ENCODE measurements around the gene TMC5. TPM values are rescaled to one million over a fixed set of nuclear protein-coding genes. Genes with fewer than 3 reads are reported as not detected.

The TMC5 gene
- total and polyA plus RNA-seq, 2 experiments from 2014 or later, result 2.3 to 4.8 TPM

- Histone ChIP-seq H3K27me3 (ENCODE audit: insufficient read depth) (no peaks in the 10 kb centered on the region), H3K27ac (ENCODE audit: low read depth) (no peak overlapping the region), H3K4me2 (no peak overlapping the region), H4K20me1 (replicated peaks; ENCODE audit: insufficient read depth) (no peaks in the 10 kb centered on the region; the same call in 1 of the 2 replicates), H2AFZ (no peak overlapping the region), H3K79me2 (replicated peaks; ENCODE audit: insufficient read depth) (no peaks in the 10 kb centered on the region), H3F3A (replicated peaks; ENCODE audit: low read depth) (no peaks in the 10 kb centered on the region), H3K9me2 (ENCODE audit: insufficient read depth) (no peaks in the 10 kb centered on the region), H3K36me3 (ENCODE audit: insufficient read depth) (peaks cover 30% of the 10 kb centered on the region; the same call in 1 of the 2 replicates), H3K4me1 (ENCODE audit: insufficient read depth) (no peaks in the 10 kb centered on the region), H3K4me3 (no peak overlapping the region)
- H3K27me3 Mint-ChIP-seq (ENCODE audit: insufficient read depth, low read depth, poor library complexity), result no peaks in the 10 kb centered on the region
- ATAC-seq (no peak), DNase-seq (ENCODE audit: low spot score) (no peak)
- TF ChIP-seq ZNF331 (CRISPR knock-in tag; IDR thresholded peaks at IDR 0.05; ENCODE audit: low read depth) (no peak), EZH2phosphoT487 (IDR thresholded peaks at IDR 0.05; ENCODE audit: unreplicated experiment) (no peak), ETS1 (IDR thresholded peaks at IDR 0.05) (no peak), POLR2AphosphoS5 (IDR thresholded peaks at IDR 0.05; ENCODE audit: low read depth) (no peak), ZNF114 (CRISPR knock-in tag; IDR thresholded peaks at IDR 0.05) (no peak), ZNF462 (CRISPR knock-in tag; IDR thresholded peaks at IDR 0.05) (no peak), NANOG (IDR thresholded peaks at IDR 0.05; ENCODE audit: borderline replicate concordance) (no peak), STAT1 (IDR thresholded peaks at IDR 0.05; ENCODE audit: unreplicated experiment) (no peak), REST (IDR thresholded peaks at IDR 0.05; ENCODE audit: unreplicated experiment) (no peak), CREB1 (CRISPR knock-in tag; IDR thresholded peaks at IDR 0.05; ENCODE audit: low read depth) (no peak), CTCF (conservative IDR thresholded peaks at IDR 0.05; ENCODE audit: low read depth in 2 of 2) (no peak), EZH2 (IDR thresholded peaks at IDR 0.05; ENCODE audit: low read depth, unreplicated experiment) (no peak), JUNB (IDR thresholded peaks at IDR 0.05; ENCODE audit: unreplicated experiment) (no peak)
- no peaks in the 10 kb centered on the region for H3K9me3 Mint-ChIP-seq
- H3K36me3 Mint-ChIP-seq (ENCODE audit: low read depth), result peaks cover 54% of the 10 kb centered on the region
- H3K4me1 Mint-ChIP-seq, result no peaks in the 10 kb centered on the region
- H3K4me3 Mint-ChIP-seq, result no peak overlapping the region
- H3K27ac Mint-ChIP-seq, result no peak overlapping the region
Observed at GRCh38 chr16:19540241-19540970, 122.7 kb downstream of the TMC5 start.
